Omental fat pad (tissue), 4 donors: ENCODE data around the gene RPE65. TPM values are rescaled to one million over a fixed set of nuclear protein-coding genes. Genes with fewer than 3 reads are reported as not detected.

Experiments used
- ATAC-seq: fragments of 150-250 bp; one replicate; pipeline ENCODE4 v1.9.1; 2016; ENCODE audit warnings: mild to moderate bottlenecking, moderate library complexity; ENCODE audit not compliant: low FRiP score
- DNase-seq: peaks from one replicate; pipeline ENCODE4 v3.0.0-alpha.2; 2019; ENCODE audit warnings: low spot score
- CTCF ChIP-seq, 3 donors: fragments of 450-650 bp; IDR thresholded peaks; one replicate each; pipeline ENCODE4 v1.5.1; 2016 to 2017; ENCODE audit warnings: antibody characterized with exemption in 3 of 3, mild to moderate bottlenecking in 3 of 3, moderate library complexity in 2 of 3
- total RNA-seq, 4 donors: library from RNA; depleted of rRNA; stranded (reverse); fragments of >200 nt; gene quantifications; one replicate each; pipeline ENCODE4 v1.1.0, GENCODE V29; 2016

RPE65 gene
- total RNA-seq, 4 donors from 2014 or later = not detected

GRCh38 chr1:68454534-68454933 is 4.8 kb upstream of the RPE65 start:
- TF ChIP-seq CTCF (IDR thresholded peaks at IDR 0.05) = no peak
- DNase-seq = no peak
- ATAC-seq = no peak

GRCh38 chr1:68453060-68453670 is 3.4 kb upstream of the RPE65 start:
- no peak for ATAC-seq
- no peak for TF ChIP-seq CTCF (IDR thresholded peaks at IDR 0.05)
- no peak for DNase-seq

GRCh38 chr1:68448365-68448764 is 1.4 kb downstream of the RPE65 start:
- no peak for ATAC-seq
- TF ChIP-seq CTCF (IDR thresholded peaks at IDR 0.05) = no peak
- DNase-seq = no peak

GRCh38 chr1:68445709-68446108 is 4.0 kb downstream of the RPE65 start:
- no peak for TF ChIP-seq CTCF (IDR thresholded peaks at IDR 0.05)
- DNase-seq = no peak
- no peak for ATAC-seq

GRCh38 chr1:68442822-68443556 is 6.8 kb downstream of the RPE65 start:
- ATAC-seq = peak; percentile 59
- peak; percentile 22 for DNase-seq
- TF ChIP-seq CTCF (IDR thresholded peaks at IDR 0.05) = no peak

GRCh38 chr1:68442006-68442405 is 7.7 kb downstream of the RPE65 start:
- ATAC-seq (no peak), DNase-seq (no peak)
- no peak for TF ChIP-seq CTCF (IDR thresholded peaks at IDR 0.05)

GRCh38 chr1:68438310-68438709 is 11.4 kb downstream of the RPE65 start:
- DNase-seq (no peak), ATAC-seq (no peak)
- no peak for TF ChIP-seq CTCF (IDR thresholded peaks at IDR 0.05)
